DMS114 treated with DMSO at 0.1 percent for 48 hours (cell line): ENCODE measurements around the gene TAS2R43.
"Not testable (repeated sequence)": the region's sequence is repeated elsewhere in the genome, so short reads cannot be mapped to it uniquely, and the experiment has no call there.

Experiments used
- DNase-seq: peaks from one replicate; lab custom pipeline; 2025; ENCODE audit not compliant: unreplicated experiment; lab: John Stamatoyannopoulos, UW

The TAS2R43 gene

DNA sequence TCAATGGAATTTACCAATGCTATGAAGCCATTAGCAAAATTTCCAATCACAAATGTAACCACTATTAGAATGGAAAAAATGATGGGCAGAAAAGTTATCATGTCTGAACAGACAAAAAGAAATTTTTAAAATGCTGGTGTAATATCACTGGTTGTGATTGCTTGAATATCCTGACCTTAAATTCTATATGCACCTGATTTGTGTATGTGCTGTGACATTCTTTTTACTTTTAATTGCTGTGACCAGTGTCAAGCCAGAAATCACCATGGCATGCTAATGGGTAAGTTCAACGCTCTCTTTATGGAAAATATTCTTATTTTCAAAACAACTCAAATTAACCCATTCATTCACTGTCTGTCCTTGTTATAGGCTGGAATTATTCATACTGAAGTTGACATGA, 29.9 kb downstream of the TAS2R43 start, which contains the start of gene TAS2R46:
TSS of gene TAS2R46 (minus strand) at position 101 of the 400 bp plus-strand sequence. CDS start at position 101, 0 bp downstream.
- not testable (repeated sequence) for DNase-seq

DNA sequence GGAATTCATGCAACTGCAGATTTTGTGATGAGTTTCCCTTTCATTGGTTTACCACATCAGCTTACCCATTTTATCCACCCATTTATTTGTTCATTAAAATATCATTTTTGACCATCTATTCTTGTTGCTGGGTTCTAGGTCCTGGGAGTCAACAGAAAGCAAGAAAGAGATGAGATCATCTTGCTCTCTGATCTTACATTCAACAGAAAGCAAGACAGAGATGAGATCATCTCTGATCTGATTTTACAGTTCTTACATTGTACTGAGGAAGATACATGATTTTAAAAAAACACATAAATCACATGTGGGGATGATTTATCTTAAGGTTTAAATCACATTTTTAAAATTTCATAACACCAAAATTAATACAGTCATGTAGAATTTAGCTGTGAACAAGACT, 32.3 kb downstream of the TAS2R43 start:
- DNase-seq = no peak

DNA sequence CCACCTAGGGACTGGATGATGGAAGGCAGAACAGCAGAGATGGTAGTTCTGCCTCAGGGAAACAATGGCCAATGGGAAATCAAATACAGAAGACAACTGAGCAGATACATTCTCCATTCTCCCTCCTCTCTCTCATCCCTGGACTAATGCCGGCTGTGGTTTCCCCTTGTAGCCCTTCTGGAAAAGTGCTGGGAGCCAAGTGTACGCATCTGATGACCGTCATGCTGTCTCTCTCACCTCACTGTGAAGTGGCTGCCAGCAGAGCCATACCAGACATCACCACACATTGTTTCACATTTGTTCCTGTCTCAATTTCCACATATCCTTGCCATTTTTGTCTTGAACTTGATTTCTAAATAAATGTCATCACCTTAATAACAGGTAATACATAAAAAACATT, 33.1 kb downstream of the TAS2R43 start:
- no peak for DNase-seq

DNA sequence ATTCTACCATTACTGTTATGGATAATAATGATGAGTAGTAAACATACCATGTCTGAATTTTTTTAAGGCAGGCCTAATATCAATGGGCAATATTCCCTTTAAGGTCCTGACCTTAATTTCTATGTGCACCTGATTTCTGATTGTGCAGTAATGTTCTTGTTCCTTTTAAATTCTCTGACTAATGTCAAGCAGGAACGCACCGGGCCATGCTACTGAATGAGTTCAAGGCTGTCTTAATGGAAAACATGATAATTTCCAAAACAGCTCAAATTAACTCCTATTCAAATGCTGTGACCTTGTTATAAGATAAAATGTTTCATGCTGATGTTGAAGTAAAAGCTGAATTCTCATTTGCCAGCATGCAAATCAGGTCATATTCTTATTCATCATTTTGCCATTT, 36.8 kb downstream of the TAS2R43 start:
- no peak for DNase-seq

DNA sequence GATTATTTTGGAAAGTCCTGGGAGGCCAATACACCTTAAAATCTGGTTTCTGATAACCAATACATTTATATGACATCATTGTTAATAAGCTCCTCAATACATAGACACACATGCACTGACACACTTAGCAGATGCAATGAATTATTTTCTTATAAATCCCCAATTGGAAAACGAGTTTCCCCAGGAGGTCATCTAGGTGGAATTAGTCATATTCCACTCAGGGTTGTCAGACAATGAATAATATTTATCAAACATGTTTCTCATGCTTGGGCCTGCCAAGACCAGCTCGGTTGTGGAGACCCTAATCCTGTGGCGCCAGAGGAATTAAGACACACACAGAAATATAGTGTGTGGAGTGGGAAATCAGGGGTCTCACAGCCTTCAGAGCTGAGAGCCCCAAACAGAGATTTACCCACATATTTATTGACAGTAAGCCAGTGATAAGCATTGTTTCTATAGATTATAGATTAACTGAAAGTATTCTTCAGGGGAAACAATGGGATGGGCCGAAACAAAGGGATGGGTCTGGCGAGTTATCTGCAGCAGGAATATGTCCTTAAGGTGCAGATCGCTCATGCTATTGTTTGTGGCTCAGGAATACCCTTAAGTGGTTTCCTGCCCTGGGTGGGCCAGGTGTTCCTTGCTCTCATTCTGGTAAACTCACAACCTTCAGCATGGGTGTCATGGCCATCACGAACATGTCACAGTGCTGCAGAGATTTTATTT, 42.1 kb downstream of the TAS2R43 start:
- not testable (repeated sequence) for DNase-seq

DNA sequence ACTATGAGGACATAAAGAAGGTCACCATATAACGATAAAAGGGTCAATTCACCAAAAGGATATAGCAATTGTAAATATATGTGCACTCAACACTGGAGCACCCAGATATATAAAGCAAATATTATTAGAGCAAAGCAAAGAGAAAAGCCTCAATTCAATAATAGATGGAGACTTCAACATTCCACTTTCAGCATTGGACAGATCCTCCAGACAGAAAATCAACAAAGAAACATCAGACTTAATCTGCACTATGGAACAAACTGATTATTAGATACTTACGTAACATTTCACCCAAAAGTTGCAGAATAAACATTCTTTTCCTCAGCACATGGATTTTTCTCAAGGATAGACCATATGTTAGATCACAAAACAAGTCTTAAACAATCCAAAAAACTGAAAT, 50.7 kb downstream of the TAS2R43 start:
- DNase-seq = not testable (repeated sequence)
